Adrenal gland (tissue), 12 donors: Measurements from ENCODE around the gene CDS2. TPM values are rescaled to one million over a fixed set of nuclear protein-coding genes. Genes with fewer than 3 reads are reported as not detected.
A peak's percentile ranks its signal among the peaks of the same experiment; 100 is the strongest.

Source experiments
- DNase-seq, 7 donors: peaks; one replicate each; pipeline ENCODE4 v3.0.0-alpha.2; 2019 to 2020
- H3K27ac ChIP-seq, 5 donors: fragments of 200-600 bp; sonication (generic) in 4 of 5; 1 replicate in 3 of 5; 2 replicates in 2 of 5; pipeline versions ENCODE4 v1.5.1 to v1.8.0; 2016 to 2020; ENCODE audit warnings: mild to moderate bottlenecking in 1 of 5
- H3K27me3 ChIP-seq: fragments of 200-600 bp; 2 replicates; pipeline ENCODE4 v1.8.0; 2021
- H3K36me3 ChIP-seq, 2 donors: fragments of 200-600 bp; replicated peaks in 1 of 2; 1 replicate in 1 of 2; 2 replicates in 1 of 2; pipeline versions ENCODE4 v1.5.1 to v1.8.0; 2018 to 2022
- H3K4me1 ChIP-seq, 2 donors: fragments of 200-600 bp; replicated peaks in 1 of 2; 1 replicate in 1 of 2; 2 replicates in 1 of 2; pipeline versions ENCODE4 v1.5.1 to v1.8.0; 2018 to 2021
- H3K4me3 ChIP-seq, 4 donors: fragments of 200-600 bp; sonication (generic) in 3 of 4; one replicate each; pipeline ENCODE4 v1.5.1; 2016 to 2018
- H3K9me3 ChIP-seq, 3 donors: fragments of 200-600 bp; sonication (generic) in 1 of 3; replicated peaks in 1 of 3; 1 replicate in 2 of 3; 2 replicates in 1 of 3; pipeline versions ENCODE4 v1.5.1 to v1.8.0; 2016 to 2021
- POLR2A ChIP-seq, 2 donors: fragments of 450-650 bp; IDR thresholded peaks; one replicate each; pipeline ENCODE4 v1.6.1; 2017; ENCODE audit warnings: antibody characterized with exemption in 2 of 2, mild to moderate bottlenecking in 2 of 2, moderate library complexity in 1 of 2
- WGBS, 4 donors: extraction: QIAGEN DNeasy Blood & Tissue Kit in 2 of 4; methylation state at CpG; one replicate each; pipeline versions ENCODE4 v1.1.5 to v1.1.7; 2013 to 2017; 5-methylcytosine and 5-hydroxymethylcytosine counted together
- intact Hi-C, 2 donors: fragments of 100-400 bp; cut with DNase I; formaldehyde crosslinking; loops; one replicate each; pipeline versions ENCODE4 v1.14.1 to v1.15.0; 2022 to 2023
- polyA plus RNA-seq, 3 donors: library from polyadenylated mRNA; stranded (reverse); fragments of 200-250 nt in 2 of 3; fragments of 350-450 nt in 1 of 3; fragmentation: Illumina TruSeq in 1 of 3; extraction: RNeasy Lipid Tissue Mini Kit (QIAGEN cat#74804) in 1 of 3; gene quantifications; one replicate each; pipeline ENCODE4 v1.2.3, GENCODE V29; 2013 to 2014
- total RNA-seq, 9 donors: library from RNA; depleted of rRNA in 4 of 9; stranded (reverse); fragments of >200 nt in 4 of 9; fragments of 120-200 nt in 1 of 9; fragmentation: NEBNext Ultra II Directional in 1 of 9; extraction: Animal tissue kit (Norgen Biotek cat#: 25700) in 1 of 9; gene quantifications; one replicate each; pipeline versions ENCODE4 v1.1.0 to v1.2.4, GENCODE V29; 2013 to 2023
- TF ChIP-seq, protein P1 (sequence below), 6 experiments: fragments of 450-650 bp in 4 of 6; fragments of 200-600 bp in 2 of 6; sonication (generic) in 1 of 6; IDR thresholded peaks; 1 replicate in 5 of 6; 2 replicates in 1 of 6; pipeline versions ENCODE4 v1.5.1 to v1.8.0; 2016 to 2021; ENCODE audit warnings: antibody characterized with exemption in 6 of 6, mild to moderate bottlenecking in 2 of 6, moderate library complexity in 1 of 6
- donor health status: healthy with polysubstance abuse.
- donor health status: Bipolar disorder and iron deficiency.
- donor health status: DM: yes; HTN: yes; CAD: no.
- donor health status: DM: no; HTN: no; CAD: no.
- donor health status: DM: no; HTN: no; CAD: no.
- donor health status: DM: yes; HTN: yes; CAD: no.

Gene CDS2
- total and polyA plus RNA-seq, 12 donors, result 11.8 to 71.0 (median 35.0) TPM

- DNase-seq, result no peak
- H3K9me3 ChIP-seq, result no peaks in the 10 kb centered on the region
- no peak overlapping the region for H3K4me3 ChIP-seq
- WGBS, 4 donors, result 69 to 77% (median 70%) methylated on average over 5 of the region's 5 CpGs
- peak overlapping the region in 1 of 5 donors; percentile 78 for H3K27ac ChIP-seq
- no peaks in the 10 kb centered on the region for H3K27me3 ChIP-seq
- intact Hi-C loops, result no loop called here
- no peak for TF ChIP-seq POLR2A (IDR thresholded peaks at IDR 0.05)
- TF ChIP-seq, protein P1, sequence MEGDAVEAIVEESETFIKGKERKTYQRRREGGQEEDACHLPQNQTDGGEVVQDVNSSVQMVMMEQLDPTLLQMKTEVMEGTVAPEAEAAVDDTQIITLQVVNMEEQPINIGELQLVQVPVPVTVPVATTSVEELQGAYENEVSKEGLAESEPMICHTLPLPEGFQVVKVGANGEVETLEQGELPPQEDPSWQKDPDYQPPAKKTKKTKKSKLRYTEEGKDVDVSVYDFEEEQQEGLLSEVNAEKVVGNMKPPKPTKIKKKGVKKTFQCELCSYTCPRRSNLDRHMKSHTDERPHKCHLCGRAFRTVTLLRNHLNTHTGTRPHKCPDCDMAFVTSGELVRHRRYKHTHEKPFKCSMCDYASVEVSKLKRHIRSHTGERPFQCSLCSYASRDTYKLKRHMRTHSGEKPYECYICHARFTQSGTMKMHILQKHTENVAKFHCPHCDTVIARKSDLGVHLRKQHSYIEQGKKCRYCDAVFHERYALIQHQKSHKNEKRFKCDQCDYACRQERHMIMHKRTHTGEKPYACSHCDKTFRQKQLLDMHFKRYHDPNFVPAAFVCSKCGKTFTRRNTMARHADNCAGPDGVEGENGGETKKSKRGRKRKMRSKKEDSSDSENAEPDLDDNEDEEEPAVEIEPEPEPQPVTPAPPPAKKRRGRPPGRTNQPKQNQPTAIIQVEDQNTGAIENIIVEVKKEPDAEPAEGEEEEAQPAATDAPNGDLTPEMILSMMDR (IDR thresholded peaks at IDR 0.05), result no peak
- peaks cover 0 to 50% of the 10 kb centered on the region in 2 donors for H3K36me3 ChIP-seq
- peaks cover 0 to 27% of the 10 kb centered on the region in 2 donors for H3K4me1 ChIP-seq
Observed at GRCh38 chr20:5109276-5109675, 17.5 kb upstream of the CDS2 start.

DNA sequence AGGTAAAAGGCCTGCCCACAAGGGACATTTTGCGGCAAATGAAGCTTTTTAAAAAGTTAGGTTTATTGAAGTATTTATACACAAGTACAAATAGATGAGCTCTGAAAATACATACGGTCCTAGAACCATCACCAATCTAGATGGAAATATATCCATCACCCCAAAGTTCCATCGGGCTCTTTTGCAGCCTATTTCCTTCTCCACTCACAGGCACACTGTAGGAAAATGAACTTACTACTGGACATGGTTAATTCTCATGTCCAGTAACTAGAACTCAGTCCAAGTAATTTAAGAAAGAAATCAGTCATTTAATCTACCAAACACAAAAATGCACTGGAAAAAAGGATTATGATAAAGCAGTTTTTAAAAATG is 13.2 kb upstream of the CDS2 start:
- H3K36me3 ChIP-seq, result peaks cover 0 to 45% of the 10 kb centered on the region in 2 donors
- H3K4me3 ChIP-seq, result peak overlapping the region in 2 of 4 donors; percentile 67 to 72
- WGBS, 4 donors, result 24 to 33% (median 31%) methylated on average over 3 of the region's 3 CpGs
- no peak for TF ChIP-seq POLR2A (IDR thresholded peaks at IDR 0.05)
- TF ChIP-seq, protein P1 (IDR thresholded peaks at IDR 0.05), result no peak
- no peak for DNase-seq
- H3K27ac ChIP-seq, result peak overlapping the region; percentile 85 to 99 (median 96)
- H3K27me3 ChIP-seq, result no peaks in the 10 kb centered on the region
- no peaks in the 10 kb centered on the region for H3K9me3 ChIP-seq
- intact Hi-C loops, result no loop called here
- peaks cover 5 to 32% of the 10 kb centered on the region in 2 donors for H3K4me1 ChIP-seq

DNA sequence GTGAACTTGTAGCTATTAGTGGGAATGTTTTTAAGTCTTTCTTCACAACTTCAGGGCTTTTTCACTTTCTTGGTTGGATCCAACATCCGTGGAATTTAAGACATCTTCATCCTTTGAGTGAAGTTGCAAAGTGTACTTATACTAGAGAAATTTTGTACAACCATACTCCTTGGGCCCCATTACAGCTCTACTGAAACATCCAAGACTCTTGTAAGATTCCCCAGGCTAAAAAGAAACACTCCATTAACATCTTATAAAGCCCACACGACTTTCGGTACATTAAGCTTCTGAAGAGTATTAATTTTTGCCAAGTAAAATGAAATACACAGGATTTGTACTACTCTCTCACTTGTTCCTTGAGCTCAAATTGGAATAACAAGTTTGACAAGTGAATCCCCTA is 12.4 kb upstream of the CDS2 start:
- 49 to 75% (median 60%) methylated on average over 3 of the region's 3 CpGs for WGBS, 4 donors

DNA sequence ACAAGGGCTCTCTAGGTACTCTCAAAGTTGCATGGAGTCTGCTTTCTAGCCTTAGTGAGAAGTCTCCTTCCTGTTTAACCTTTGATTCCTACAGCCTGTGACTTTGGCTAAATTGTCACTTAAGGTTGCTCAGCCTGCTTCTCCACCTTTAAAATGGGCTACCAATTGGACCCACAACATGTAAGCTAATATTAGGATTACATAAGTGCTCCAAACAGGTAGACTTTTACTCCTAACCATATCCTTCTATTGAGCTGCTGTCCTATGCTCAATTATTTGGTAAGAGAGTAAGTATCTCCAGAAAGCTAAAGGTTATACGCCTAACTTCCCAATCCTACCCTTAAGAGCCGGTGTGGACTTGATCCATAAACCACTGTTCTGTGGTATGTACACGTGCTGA is 9.9 kb upstream of the CDS2 start:
- WGBS, 4 donors, result 66 to 84% (median 79%) methylated on average over 3 of the region's 3 CpGs
- no peak overlapping the region for H3K4me3 ChIP-seq
- no peak overlapping the region for H3K27ac ChIP-seq
- DNase-seq, result no peak
- peaks cover 0 to 29% of the 10 kb centered on the region in 2 donors for H3K36me3 ChIP-seq
- TF ChIP-seq, protein P1 (IDR thresholded peaks at IDR 0.05), result no peak
- TF ChIP-seq POLR2A (IDR thresholded peaks at IDR 0.05), result no peak
- H3K27me3 ChIP-seq, result no peaks in the 10 kb centered on the region
- H3K9me3 ChIP-seq, result no peaks in the 10 kb centered on the region
- intact Hi-C loops, result no loop called here
- H3K4me1 ChIP-seq, result peaks cover 10 to 33% of the 10 kb centered on the region in 2 donors

More for the DNA sequence above, 12.4 kb upstream of the CDS2 start:
- DNase-seq, result no peak
- Histone ChIP-seq H3K4me1 (peaks cover 10 to 32% of the 10 kb centered on the region in 2 donors), H3K9me3 (no peaks in the 10 kb centered on the region), H3K4me3 (no peak overlapping the region), H3K36me3 (peaks cover 0 to 40% of the 10 kb centered on the region in 2 donors), H3K27me3 (no peaks in the 10 kb centered on the region), H3K27ac (no peak overlapping the region)
- intact Hi-C loops, result no loop called here
- TF ChIP-seq, protein P1 (IDR thresholded peaks at IDR 0.05), result no peak
- TF ChIP-seq POLR2A (IDR thresholded peaks at IDR 0.05), result no peak
